Measurements from ENCODE around the gene ECT2L. TPM values are rescaled to one million over a fixed set of nuclear protein-coding genes. Genes with fewer than 3 reads are reported as not detected.

Gene ECT2L
- total and polyA plus RNA-seq, 2 of the 4 experiments (the other 2 are of a cell fraction), result not detected

- H2BK120ac ChIP-seq (ENCODE audit: low read depth, low read length), result no peak overlapping the region
Measured at GRCh38 chr6:138907167-138907566, 111.3 kb downstream of the ECT2L start.

More at GRCh38 chr6:138907167-138907566, 111.3 kb downstream of the ECT2L start:
- Histone ChIP-seq H3K79me1 (ENCODE audit: low read depth in 1 of 2, low read length in 2 of 2) (no peaks in the 10 kb centered on the region), H3K4me1 (ENCODE audit: control insufficient read depth, insufficient read depth, low read length) (no peaks in the 10 kb centered on the region), H3K56ac (ENCODE audit: extremely low read depth, insufficient read depth, low read length) (no peak overlapping the region), H2BK20ac (ENCODE audit: low read depth, low read length) (no peak overlapping the region), H2AK9ac (replicated peaks; ENCODE audit: low read depth, low read length, poor library complexity) (no peak overlapping the region), H4K8ac (ENCODE audit: low read depth in 2 of 2, low read length in 2 of 2) (no peak overlapping the region), H4K20me1 (ENCODE audit: insufficient read depth, low read length) (no peaks in the 10 kb centered on the region), H3K18ac (ENCODE audit: low read depth, low read length) (no peak overlapping the region), H3K4me2 (ENCODE audit: low read depth, low read length) (no peak overlapping the region), H3K27me3 (ENCODE audit: control insufficient read depth, insufficient read depth, low read length) (no peaks in the 10 kb centered on the region), H3K4ac (ENCODE audit: low read depth, low read length) (no peak overlapping the region), H2AK5ac (ENCODE audit: low read depth, low read length) (no peak overlapping the region), H2BK5ac (ENCODE audit: low read depth, low read length, poor library complexity, severe bottlenecking) (no peak overlapping the region), H3K4me3 (ENCODE audit: insufficient read depth, low read depth, low read length) (no peak overlapping the region), H3K27ac (ENCODE audit: insufficient read depth, low read length) (no peak overlapping the region), H4K5ac (ENCODE audit: low read depth, low read length) (no peak overlapping the region), H3K9ac (ENCODE audit: low read depth, low read length) (no peak overlapping the region), H3K14ac (replicated peaks; ENCODE audit: low read depth, low read length) (no peak overlapping the region), H3K36me3 (ENCODE audit: control insufficient read depth, insufficient read depth, low read length) (peaks cover 22% of the 10 kb centered on the region), H3K23ac (ENCODE audit: low read depth, low read length) (no peak overlapping the region), H4K91ac (ENCODE audit: insufficient read depth, low read depth, low read length) (no peak overlapping the region), H2AFZ (replicated peaks; ENCODE audit: low read length, poor library complexity) (no peak overlapping the region), H3K9me3 (ENCODE audit: control insufficient read depth, insufficient read depth, low read length) (no peaks in the 10 kb centered on the region), H3K9me1 (ENCODE audit: insufficient read depth, low read length) (peaks cover 5% of the 10 kb centered on the region; the same call in 1 of the 2 replicates), H2BK15ac (ENCODE audit: low read depth, low read length) (no peak overlapping the region)
- in situ Hi-C loops (cut with MboI; ENCODE audit: low sequenced_read_pairs), result no loop called here
- WGBS, 2 experiments (ENCODE audit: extremely low coverage in 2 of 2, insufficient read length in 1 of 2), result no CpG with 5 or more reads among the region's 7 CpGs
- intact Hi-C loops (cut with micrococcal nuclease), result no loop called here
- TF ChIP-seq MAFK (IDR thresholded peaks at IDR 0.05; ENCODE audit: low read depth, low read length) (no peak), RFX5 (IDR thresholded peaks at IDR 0.05; ENCODE audit: low read depth, low read length) (no peak)
- ChIA-PET CTCF (no interaction called here), POLR2A (ENCODE audit: unreplicated experiment) (no interaction called here)
- DNase-seq, result no peak
- no peak for ATAC-seq (ENCODE audit: low read depth)
- BruUV-seq (replicated peaks), result no TSS peak
- dilution Hi-C loops (cut with HindIII; ENCODE audit: low sequenced_read_pairs, unreplicated experiment), result no loop called here
